ENCODE measurements around the gene FAM118B. TPM values are rescaled to one million over a fixed set of nuclear protein-coding genes. Genes with fewer than 3 reads are reported as not detected.

The FAM118B gene
- total and polyA plus RNA-seq, 3 donors from 2014 or later, result 27.4 to 50.3 (median 36.3) TPM

- Histone ChIP-seq H3K4me3 (no peak overlapping the region), H3K36me3 (ENCODE audit: low read depth, missing control alignments) (no peaks in the 10 kb centered on the region), H3K27me3 (no peaks in the 10 kb centered on the region), H3K27ac (no peak overlapping the region), H3K9me3 (no peaks in the 10 kb centered on the region), H3K4me1 (no peaks in the 10 kb centered on the region)
- DNase-seq, result no peak
- intact Hi-C loops (cut with DNase I; ENCODE audit: low total_unique reads), result no loop called here
- WGBS, 2 donors, result 71 to 87% methylated on average over 3 of the region's 3 CpGs
- no peak for TF ChIP-seq POLR2A (IDR thresholded peaks at IDR 0.05)
- TF ChIP-seq CTCF (IDR thresholded peaks at IDR 0.05), result no peak
Observed at GRCh38 chr11:126169291-126169690, 42.3 kb upstream of the FAM118B start.

GRCh38 chr11:126172596-126173038 lies 39.0 kb upstream of the FAM118B start:
- H3K9me3 ChIP-seq, result no peaks in the 10 kb centered on the region
- intact Hi-C loops (cut with DNase I; ENCODE audit: low total_unique reads), result no loop called here
- no peak overlapping the region for H3K4me3 ChIP-seq
- no peak for DNase-seq
- H3K27ac ChIP-seq, result no peak overlapping the region
- 79 to 83% methylated on average over 8 of the region's 8 CpGs for WGBS, 2 donors
- H3K4me1 ChIP-seq, result no peaks in the 10 kb centered on the region
- TF ChIP-seq POLR2A (IDR thresholded peaks at IDR 0.05), result no peak
- TF ChIP-seq CTCF (IDR thresholded peaks at IDR 0.05), result no peak
- H3K36me3 ChIP-seq (ENCODE audit: low read depth, missing control alignments), result no peaks in the 10 kb centered on the region
- H3K27me3 ChIP-seq, result no peaks in the 10 kb centered on the region

- WGBS, 2 donors, result 95 to 99% methylated on average over 9 of the region's 9 CpGs
- no peaks in the 10 kb centered on the region for H3K27me3 ChIP-seq
- H3K27ac ChIP-seq, result no peak overlapping the region
- H3K9me3 ChIP-seq, result no peaks in the 10 kb centered on the region
- no peaks in the 10 kb centered on the region for H3K4me1 ChIP-seq
- no peak for DNase-seq
- TF ChIP-seq POLR2A (IDR thresholded peaks at IDR 0.05) (no peak), CTCF (IDR thresholded peaks at IDR 0.05) (no peak)
- intact Hi-C loops (cut with DNase I; ENCODE audit: low total_unique reads), result no loop called here
- H3K4me3 ChIP-seq, result no peak overlapping the region
- H3K36me3 ChIP-seq (ENCODE audit: low read depth, missing control alignments), result no peaks in the 10 kb centered on the region
Observed at GRCh38 chr11:126173257-126173656, 38.3 kb upstream of the FAM118B start.

GRCh38 chr11:126174816-126175215 lies 36.8 kb upstream of the FAM118B start:
- no peak for TF ChIP-seq POLR2A (IDR thresholded peaks at IDR 0.05)
- no peak for TF ChIP-seq CTCF (IDR thresholded peaks at IDR 0.05)
- Histone ChIP-seq H3K4me1 (no peaks in the 10 kb centered on the region), H3K36me3 (ENCODE audit: low read depth, missing control alignments) (no peaks in the 10 kb centered on the region), H3K27me3 (no peaks in the 10 kb centered on the region), H3K9me3 (no peaks in the 10 kb centered on the region), H3K4me3 (no peak overlapping the region), H3K27ac (no peak overlapping the region)
- 84 to 90% methylated on average over 6 to 7 of the region's 7 CpGs for WGBS, 2 donors
- DNase-seq, result no peak
- intact Hi-C loops (cut with DNase I; ENCODE audit: low total_unique reads), result no loop called here

GRCh38 chr11:126175393-126175792 lies 36.2 kb upstream of the FAM118B start:
- Histone ChIP-seq H3K4me3 (no peak overlapping the region), H3K36me3 (ENCODE audit: low read depth, missing control alignments) (no peaks in the 10 kb centered on the region), H3K4me1 (no peaks in the 10 kb centered on the region), H3K27ac (no peak overlapping the region), H3K9me3 (no peaks in the 10 kb centered on the region), H3K27me3 (no peaks in the 10 kb centered on the region)
- TF ChIP-seq POLR2A (IDR thresholded peaks at IDR 0.05), result no peak
- no peak for TF ChIP-seq CTCF (IDR thresholded peaks at IDR 0.05)
- WGBS, 2 donors, result 40 to 57% methylated on average over 12 to 15 of the region's 15 CpGs
- intact Hi-C loops (cut with DNase I; ENCODE audit: low total_unique reads), result no loop called here
- DNase-seq, result peak; percentile 64
